Neural progenitor cell (in vitro differentiated cells): ENCODE data around the gene KCNMA1.

ENCODE experiments used
- EZH2 ChIP-seq: fragments of 200-600 bp; sonication (generic); IDR thresholded peaks from 2 replicates; pipeline ENCODE4 v1.6.1; 2017; ENCODE audit warnings: antibody characterized with exemption, mild to moderate bottlenecking, moderate library complexity
- EZH2phosphoT487 ChIP-seq: fragments of 200-600 bp; sonication (generic); IDR thresholded peaks from 2 replicates; pipeline ENCODE4 v1.6.1; 2017; ENCODE audit warnings: antibody characterized with exemption
- TF ChIP-seq, protein P1 (sequence below): fragments of 200-600 bp; sonication (generic); IDR thresholded peaks from 2 replicates; pipeline ENCODE4 v1.5.1; 2017; ENCODE audit warnings: antibody characterized with exemption, mild to moderate bottlenecking

DNA sequence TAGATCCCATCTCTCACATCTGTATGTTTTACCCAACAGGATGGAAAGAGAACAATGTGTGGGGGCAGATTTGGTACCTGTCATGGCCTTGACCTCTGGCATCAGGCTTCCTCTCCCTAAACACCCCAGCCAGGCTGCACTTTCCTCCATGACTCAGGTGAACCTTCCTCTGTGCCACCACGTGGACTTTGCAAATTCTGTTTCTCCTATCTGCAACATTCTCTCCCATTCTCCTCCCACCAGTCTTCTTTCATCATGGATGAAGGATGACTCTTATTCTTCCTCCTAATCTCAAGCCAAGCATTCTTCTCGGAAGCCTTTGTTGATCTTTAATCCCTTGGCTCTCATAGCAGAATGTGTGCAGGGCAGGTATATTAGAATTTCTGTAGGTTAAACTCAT lies 355.4 kb downstream of the KCNMA1 start:
- TF ChIP-seq, protein P1, sequence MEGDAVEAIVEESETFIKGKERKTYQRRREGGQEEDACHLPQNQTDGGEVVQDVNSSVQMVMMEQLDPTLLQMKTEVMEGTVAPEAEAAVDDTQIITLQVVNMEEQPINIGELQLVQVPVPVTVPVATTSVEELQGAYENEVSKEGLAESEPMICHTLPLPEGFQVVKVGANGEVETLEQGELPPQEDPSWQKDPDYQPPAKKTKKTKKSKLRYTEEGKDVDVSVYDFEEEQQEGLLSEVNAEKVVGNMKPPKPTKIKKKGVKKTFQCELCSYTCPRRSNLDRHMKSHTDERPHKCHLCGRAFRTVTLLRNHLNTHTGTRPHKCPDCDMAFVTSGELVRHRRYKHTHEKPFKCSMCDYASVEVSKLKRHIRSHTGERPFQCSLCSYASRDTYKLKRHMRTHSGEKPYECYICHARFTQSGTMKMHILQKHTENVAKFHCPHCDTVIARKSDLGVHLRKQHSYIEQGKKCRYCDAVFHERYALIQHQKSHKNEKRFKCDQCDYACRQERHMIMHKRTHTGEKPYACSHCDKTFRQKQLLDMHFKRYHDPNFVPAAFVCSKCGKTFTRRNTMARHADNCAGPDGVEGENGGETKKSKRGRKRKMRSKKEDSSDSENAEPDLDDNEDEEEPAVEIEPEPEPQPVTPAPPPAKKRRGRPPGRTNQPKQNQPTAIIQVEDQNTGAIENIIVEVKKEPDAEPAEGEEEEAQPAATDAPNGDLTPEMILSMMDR = no peak
- no peak for TF ChIP-seq EZH2
- TF ChIP-seq EZH2phosphoT487 = no peak
